Measurements from ENCODE around the gene RTCB. TPM values are rescaled to one million over a fixed set of nuclear protein-coding genes. Genes with fewer than 3 reads are reported as not detected.

RTCB gene
- polyA plus RNA-seq (2013, experiment 1 of 2), result 66.3 TPM
- 65.2 TPM for polyA plus RNA-seq (2013, experiment 2 of 2)

- peak within 1 kb of the TSS; percentile 91 for H3K14ac ChIP-seq (ENCODE audit: low read length)
- H3K18ac ChIP-seq (ENCODE audit: low read length), result peak within 1 kb of the TSS; percentile 15
- no peak within 1 kb of the TSS for H4K91ac ChIP-seq (ENCODE audit: low read depth, low read length, poor library complexity)
- peaks cover 8 to 32% of the 10 kb centered on the region in 2 donors for H3K36me3 ChIP-seq (replicated peaks in 1 of 2; ENCODE audit: control insufficient read depth in 2 of 2, insufficient read depth in 2 of 2, low read length in 2 of 2)
- H4K8ac ChIP-seq (ENCODE audit: low read depth, low read length), result no peak within 1 kb of the TSS
- peaks cover 0 to 8% (median 0%) of the 10 kb centered on the region in 3 experiments for H3K27me3 ChIP-seq (ENCODE audit: control insufficient read depth in 3 of 3, insufficient read depth in 3 of 3, low read depth in 1 of 3, low read length in 3 of 3)
- no peak within 1 kb of the TSS for H2BK12ac ChIP-seq (ENCODE audit: low read length)
- no peak within 1 kb of the TSS for H2AK5ac ChIP-seq (ENCODE audit: low read depth, low read length)
- H3K4me1 ChIP-seq (ENCODE audit: control insufficient read depth in 2 of 2, insufficient read depth in 1 of 2, low read depth in 1 of 2, low read length in 2 of 2), result peaks cover 5 to 8% of the 10 kb centered on the region in 2 donors
- peaks cover 4% of the 10 kb centered on the region for H3K79me1 ChIP-seq (ENCODE audit: low read depth, low read length)
- no peak within 1 kb of the TSS for H3K4ac ChIP-seq (ENCODE audit: low read length)
- no peak within 1 kb of the TSS for H2BK15ac ChIP-seq (ENCODE audit: low read length)
- H3K27ac ChIP-seq (replicated peaks; ENCODE audit: low read length), result no peak within 1 kb of the TSS
- WGBS, 2 donors (ENCODE audit: extremely low coverage in 2 of 2, insufficient read length in 2 of 2, insufficient replicate concordance in 1 of 2), result no CpG with 5 or more reads among the region's 40 CpGs
- peak within 1 kb of the TSS; percentile 92 for H2AFZ ChIP-seq (ENCODE audit: low read length)
- H2BK5ac ChIP-seq (ENCODE audit: low read length), result peak within 1 kb of the TSS; percentile 70
- no peaks in the 10 kb centered on the region for H3K9me3 ChIP-seq (replicated peaks in 1 of 2; ENCODE audit: control insufficient read depth in 2 of 2, insufficient read depth in 1 of 2, low read depth in 1 of 2, low read length in 2 of 2)
- peak within 1 kb of the TSS; percentile 82 for H3K23ac ChIP-seq (ENCODE audit: low read depth, low read length, poor library complexity)
- DNase-seq (ENCODE audit: low spot score), result peak; percentile 86
- H3K4me2 ChIP-seq (ENCODE audit: insufficient read depth, low read length, poor library complexity, severe bottlenecking), result peak within 1 kb of the TSS; percentile 76
- H2BK120ac ChIP-seq (ENCODE audit: low read depth, low read length), result no peak within 1 kb of the TSS
- peak within 1 kb of the TSS; percentile 93 for H3K9ac ChIP-seq (ENCODE audit: low read depth, low read length, poor library complexity)
- H3K4me3 ChIP-seq (ENCODE audit: low read length in 2 of 2), result peak within 1 kb of the TSS; percentile 89 to 90
Observed at GRCh38 chr22:32411829-32412592, at the start of gene RTCB. Gene RTCB, minus strand, starts transcription at chr22:32412247. Its CDS starts 91 bp downstream, at chr22:32412156.

- no peak overlapping the region for H2BK5ac ChIP-seq (ENCODE audit: low read length)
- no peak overlapping the region for H3K23ac ChIP-seq (ENCODE audit: low read depth, low read length, poor library complexity)
- no peak overlapping the region for H3K18ac ChIP-seq (ENCODE audit: low read length)
- no peak overlapping the region for H3K14ac ChIP-seq (ENCODE audit: low read length)
- no peak overlapping the region for H3K9ac ChIP-seq (ENCODE audit: low read depth, low read length, poor library complexity)
- no peaks in the 10 kb centered on the region for H3K79me1 ChIP-seq (ENCODE audit: low read depth, low read length)
- H3K4me1 ChIP-seq (ENCODE audit: control insufficient read depth in 2 of 2, insufficient read depth in 1 of 2, low read depth in 1 of 2, low read length in 2 of 2), result no peaks in the 10 kb centered on the region
- DNase-seq (ENCODE audit: low spot score), result no peak
- H4K91ac ChIP-seq (ENCODE audit: low read depth, low read length, poor library complexity), result no peak overlapping the region
- no peak overlapping the region for H2BK12ac ChIP-seq (ENCODE audit: low read length)
- no peak overlapping the region for H2BK15ac ChIP-seq (ENCODE audit: low read length)
- no peak overlapping the region for H4K8ac ChIP-seq (ENCODE audit: low read depth, low read length)
- H2AFZ ChIP-seq (ENCODE audit: low read length), result no peak overlapping the region
- H3K36me3 ChIP-seq (replicated peaks in 1 of 2; ENCODE audit: control insufficient read depth in 2 of 2, insufficient read depth in 2 of 2, low read length in 2 of 2), result no peaks in the 10 kb centered on the region
- no peak overlapping the region for H3K27ac ChIP-seq (replicated peaks; ENCODE audit: low read length)
- no peak overlapping the region for H3K4ac ChIP-seq (ENCODE audit: low read length)
- peaks cover 0 to 23% (median 3%) of the 10 kb centered on the region in 3 experiments for H3K27me3 ChIP-seq (ENCODE audit: control insufficient read depth in 3 of 3, insufficient read depth in 3 of 3, low read depth in 1 of 3, low read length in 3 of 3)
- no peak overlapping the region for H3K4me2 ChIP-seq (ENCODE audit: insufficient read depth, low read length, poor library complexity, severe bottlenecking)
- no peak overlapping the region for H2BK120ac ChIP-seq (ENCODE audit: low read depth, low read length)
- H2AK5ac ChIP-seq (ENCODE audit: low read depth, low read length), result no peak overlapping the region
- WGBS, 2 donors (ENCODE audit: extremely low coverage in 2 of 2, insufficient read length in 2 of 2, insufficient replicate concordance in 1 of 2), result no CpG with 5 or more reads among the region's 4 CpGs
- H3K9me3 ChIP-seq (replicated peaks in 1 of 2; ENCODE audit: control insufficient read depth in 2 of 2, insufficient read depth in 1 of 2, low read depth in 1 of 2, low read length in 2 of 2), result no peaks in the 10 kb centered on the region
- no peak overlapping the region for H3K4me3 ChIP-seq (ENCODE audit: low read length in 2 of 2)
Observed at GRCh38 chr22:32457031-32457430, 45.0 kb upstream of the RTCB start.

- Histone ChIP-seq H3K36me3 (replicated peaks in 1 of 2; ENCODE audit: control insufficient read depth in 2 of 2, insufficient read depth in 2 of 2, low read length in 2 of 2) (no peaks in the 10 kb centered on the region), H3K4me1 (ENCODE audit: control insufficient read depth in 2 of 2, insufficient read depth in 1 of 2, low read depth in 1 of 2, low read length in 2 of 2) (no peaks in the 10 kb centered on the region), H3K27me3 (ENCODE audit: control insufficient read depth in 3 of 3, insufficient read depth in 3 of 3, low read depth in 1 of 3, low read length in 3 of 3) (peaks cover 0 to 19% (median 0%) of the 10 kb centered on the region in 3 experiments), H3K79me1 (ENCODE audit: low read depth, low read length) (no peaks in the 10 kb centered on the region), H3K14ac (ENCODE audit: low read length) (no peak overlapping the region), H3K4ac (ENCODE audit: low read length) (no peak overlapping the region), H3K4me3 (ENCODE audit: low read length in 2 of 2) (no peak overlapping the region), H3K23ac (ENCODE audit: low read depth, low read length, poor library complexity) (no peak overlapping the region), H2BK120ac (ENCODE audit: low read depth, low read length) (no peak overlapping the region), H3K9me3 (replicated peaks in 1 of 2; ENCODE audit: control insufficient read depth in 2 of 2, insufficient read depth in 1 of 2, low read depth in 1 of 2, low read length in 2 of 2) (no peaks in the 10 kb centered on the region), H2BK12ac (ENCODE audit: low read length) (no peak overlapping the region), H3K27ac (replicated peaks; ENCODE audit: low read length) (no peak overlapping the region), H3K4me2 (ENCODE audit: insufficient read depth, low read length, poor library complexity, severe bottlenecking) (no peak overlapping the region), H4K8ac (ENCODE audit: low read depth, low read length) (no peak overlapping the region), H2AFZ (ENCODE audit: low read length) (no peak overlapping the region), H2BK15ac (ENCODE audit: low read length) (no peak overlapping the region), H4K91ac (ENCODE audit: low read depth, low read length, poor library complexity) (no peak overlapping the region), H2AK5ac (ENCODE audit: low read depth, low read length) (no peak overlapping the region), H2BK5ac (ENCODE audit: low read length) (no peak overlapping the region), H3K9ac (ENCODE audit: low read depth, low read length, poor library complexity) (no peak overlapping the region), H3K18ac (ENCODE audit: low read length) (no peak overlapping the region)
- WGBS, 2 donors (ENCODE audit: extremely low coverage in 2 of 2, insufficient read length in 2 of 2, insufficient replicate concordance in 1 of 2), result no CpG with 5 or more reads among the region's 4 CpGs
- DNase-seq (ENCODE audit: low spot score), result no peak
Observed at GRCh38 chr22:32448980-32449379, 36.9 kb upstream of the RTCB start.

GRCh38 chr22:32446321-32446720 is 34.3 kb upstream of the RTCB start:
- no CpG with 5 or more reads among the region's 1 CpG for WGBS, 2 donors (ENCODE audit: extremely low coverage in 2 of 2, insufficient read length in 2 of 2, insufficient replicate concordance in 1 of 2)
- no peak overlapping the region for H3K4me3 ChIP-seq (ENCODE audit: low read length in 2 of 2)
- H3K9ac ChIP-seq (ENCODE audit: low read depth, low read length, poor library complexity), result no peak overlapping the region
- no peaks in the 10 kb centered on the region for H3K79me1 ChIP-seq (ENCODE audit: low read depth, low read length)
- H3K4me1 ChIP-seq (ENCODE audit: control insufficient read depth in 2 of 2, insufficient read depth in 1 of 2, low read depth in 1 of 2, low read length in 2 of 2), result no peaks in the 10 kb centered on the region
- H3K27ac ChIP-seq (replicated peaks; ENCODE audit: low read length), result no peak overlapping the region
- no peak overlapping the region for H2BK5ac ChIP-seq (ENCODE audit: low read length)
- H3K14ac ChIP-seq (ENCODE audit: low read length), result no peak overlapping the region
- no peak overlapping the region for H2BK120ac ChIP-seq (ENCODE audit: low read depth, low read length)
- no peak overlapping the region for H4K8ac ChIP-seq (ENCODE audit: low read depth, low read length)
- DNase-seq (ENCODE audit: low spot score), result no peak
- H2BK15ac ChIP-seq (ENCODE audit: low read length), result no peak overlapping the region
- no peak overlapping the region for H2AK5ac ChIP-seq (ENCODE audit: low read depth, low read length)
- no peak overlapping the region for H3K18ac ChIP-seq (ENCODE audit: low read length)
- no peak overlapping the region for H2BK12ac ChIP-seq (ENCODE audit: low read length)
- H3K27me3 ChIP-seq (ENCODE audit: control insufficient read depth in 3 of 3, insufficient read depth in 3 of 3, low read depth in 1 of 3, low read length in 3 of 3), result peaks cover 0 to 29% (median 0%) of the 10 kb centered on the region in 3 experiments
- no peak overlapping the region for H3K4me2 ChIP-seq (ENCODE audit: insufficient read depth, low read length, poor library complexity, severe bottlenecking)
- no peaks in the 10 kb centered on the region for H3K9me3 ChIP-seq (replicated peaks in 1 of 2; ENCODE audit: control insufficient read depth in 2 of 2, insufficient read depth in 1 of 2, low read depth in 1 of 2, low read length in 2 of 2)
- no peak overlapping the region for H3K4ac ChIP-seq (ENCODE audit: low read length)
- H3K36me3 ChIP-seq (replicated peaks in 1 of 2; ENCODE audit: control insufficient read depth in 2 of 2, insufficient read depth in 2 of 2, low read length in 2 of 2), result no peaks in the 10 kb centered on the region
- no peak overlapping the region for H2AFZ ChIP-seq (ENCODE audit: low read length)
- H3K23ac ChIP-seq (ENCODE audit: low read depth, low read length, poor library complexity), result no peak overlapping the region
- H4K91ac ChIP-seq (ENCODE audit: low read depth, low read length, poor library complexity), result no peak overlapping the region
